Left lung (tissue), 10 donors: ENCODE measurements around the gene SH3PXD2B. TPM values are rescaled to one million over a fixed set of nuclear protein-coding genes. Genes with fewer than 3 reads are reported as not detected.

Source experiments
- ATAC-seq: fragments of 200-7000 bp; cut with Tn5 transposase; one replicate; pipeline ENCODE4 v1.9.1; 2020; ENCODE audit warnings: moderate library complexity
- DNase-seq, 4 donors: peaks; one replicate each; pipeline ENCODE4 v3.0.0-alpha.2; 2013 to 2020
- H3K27ac ChIP-seq, 2 donors: fragments of 200-600 bp; sonication (generic) in 1 of 2; one replicate each; pipeline versions ENCODE4 v1.5.0 to v1.8.0; 2020 to 2021
- H3K27me3 ChIP-seq, 2 donors: fragments of 200-600 bp; sonication (generic) in 1 of 2; one replicate each; pipeline versions ENCODE4 v1.5.0 to v1.8.0; 2020 to 2021
- H3K36me3 ChIP-seq, 2 donors: fragments of 200-600 bp; sonication (generic) in 1 of 2; one replicate each; pipeline versions ENCODE4 v1.5.0 to v1.8.0; 2020 to 2021
- H3K4me1 ChIP-seq, 2 donors: fragments of 200-600 bp; one replicate each; pipeline ENCODE4 v1.8.0; 2021
- H3K4me3 ChIP-seq, 2 donors: fragments of 200-600 bp; sonication (generic) in 1 of 2; one replicate each; pipeline versions ENCODE4 v1.5.0 to v1.8.0; 2020 to 2021; ENCODE audit warnings: mild to moderate bottlenecking in 1 of 2
- H3K9me3 ChIP-seq, 2 donors: fragments of 200-600 bp; sonication (generic) in 1 of 2; one replicate each; pipeline versions ENCODE4 v1.5.0 to v1.8.0; 2020 to 2021
- CTCF ChIP-seq, 2 donors: fragments of 200-600 bp; sonication (generic) in 1 of 2; IDR thresholded peaks; one replicate each; pipeline versions ENCODE4 v1.5.0 to v1.8.0; 2021; ENCODE audit warnings: antibody characterized with exemption in 2 of 2
- intact Hi-C, 2 donors: fragments of 100-400 bp; cut with DNase I; formaldehyde crosslinking; loops; one replicate each; pipeline versions ENCODE4 v1.11.2 to v1.14.2; 2022
- polyA plus RNA-seq, 6 donors: library from polyadenylated mRNA; unstranded; fragments of 120-200 nt; gene quantifications; one replicate each; pipeline ENCODE4 v1.2.1, GENCODE V29; 2013; ENCODE audit not compliant: insufficient read length in 6 of 6
- total RNA-seq, 2 donors: library from RNA; stranded (reverse); fragmentation: NEBNext Ultra II Directional; extraction: Animal tissue kit (Norgen Biotek cat#: 25700); gene quantifications; one replicate each; pipeline ENCODE4 v1.2.1, GENCODE V29; 2021
- donor health status: DM: no; HTN: yes; CAD: no.
- donor health status: DM: no; HTN: no; CAD: no.

SH3PXD2B gene
- total and polyA plus RNA-seq, 8 donors = 35.4 to 57.5 (median 43.8) TPM

- H3K27me3 ChIP-seq = no peaks in the 10 kb centered on the region
- no peak for ATAC-seq
- intact Hi-C loops = no loop called here
- H3K4me3 ChIP-seq = no peak overlapping the region
- DNase-seq = peak in 1 of 4 donors; percentile 24
- peaks cover 14 to 39% of the 10 kb centered on the region in 2 donors for H3K4me1 ChIP-seq
- no peak for TF ChIP-seq CTCF (IDR thresholded peaks at IDR 0.05)
- H3K9me3 ChIP-seq = no peaks in the 10 kb centered on the region
- peaks cover 0 to 17% of the 10 kb centered on the region in 2 donors for H3K36me3 ChIP-seq
- H3K27ac ChIP-seq = no peak overlapping the region
Measured at GRCh38 chr5:172438319-172438668, 16.0 kb downstream of the SH3PXD2B start.

DNA sequence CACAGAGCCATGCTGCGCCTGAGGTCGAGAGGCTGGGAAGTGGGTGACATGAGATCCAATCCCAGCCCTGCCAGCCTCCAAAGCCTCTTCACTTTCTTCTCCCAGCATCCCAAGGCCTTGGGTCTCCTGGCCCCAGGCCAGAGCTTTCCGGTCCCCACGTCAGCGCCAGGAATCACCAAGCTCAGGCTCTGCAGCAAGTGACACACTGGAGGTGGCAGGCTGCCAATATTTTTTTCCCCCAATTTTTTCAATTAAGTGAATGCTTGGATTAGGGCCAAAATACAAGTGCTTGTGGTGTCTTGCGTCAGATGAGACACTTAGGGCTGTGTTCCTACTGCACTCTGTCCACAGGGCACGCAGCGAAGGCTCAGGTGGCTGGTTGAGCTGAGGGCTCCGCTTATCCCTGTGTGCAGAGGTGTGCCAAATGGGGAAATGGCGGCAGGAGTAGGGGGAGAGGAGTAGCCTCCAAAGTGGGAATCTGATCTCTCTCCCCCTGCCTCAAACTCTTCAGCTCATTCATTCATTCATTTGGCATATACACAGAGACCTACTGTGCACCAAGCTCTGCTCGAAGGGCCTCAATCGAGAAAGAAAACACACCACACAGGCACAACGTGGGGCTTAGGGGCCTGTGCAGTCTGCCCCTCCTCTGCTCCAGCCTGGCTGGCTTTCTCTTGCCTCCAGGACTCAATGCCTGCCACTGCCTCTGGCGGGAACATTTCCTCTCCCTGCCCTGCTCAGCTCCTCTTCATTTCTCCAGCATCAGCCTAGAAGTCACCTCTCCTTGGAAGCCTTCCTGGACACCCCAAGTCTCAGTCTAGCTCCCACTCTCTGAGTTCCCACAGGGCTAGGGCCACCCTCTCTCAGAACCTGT, 16.6 kb downstream of the SH3PXD2B start:
- Histone ChIP-seq H3K4me3 (no peak overlapping the region), H3K9me3 (no peaks in the 10 kb centered on the region), H3K36me3 (peaks cover 0 to 17% of the 10 kb centered on the region in 2 donors), H3K27ac (no peak overlapping the region), H3K4me1 (peaks cover 13 to 33% of the 10 kb centered on the region in 2 donors), H3K27me3 (no peaks in the 10 kb centered on the region)
- intact Hi-C loops = no loop called here
- no peak for TF ChIP-seq CTCF (IDR thresholded peaks at IDR 0.05)
- DNase-seq (peak; percentile 70 to 91 (median 78)), ATAC-seq (peak; percentile 82)

- TF ChIP-seq CTCF (IDR thresholded peaks at IDR 0.05) = no peak
- Histone ChIP-seq H3K27me3 (no peaks in the 10 kb centered on the region), H3K4me3 (no peak overlapping the region), H3K27ac (no peak overlapping the region), H3K9me3 (no peaks in the 10 kb centered on the region), H3K36me3 (peaks cover 0 to 17% of the 10 kb centered on the region in 2 donors), H3K4me1 (peaks cover 13 to 34% of the 10 kb centered on the region in 2 donors)
- ATAC-seq (no peak), DNase-seq (no peak)
- intact Hi-C loops = no loop called here
Measured at GRCh38 chr5:172436879-172437369, 17.4 kb downstream of the SH3PXD2B start.

GRCh38 chr5:172436078-172436878, 18.0 kb downstream of the SH3PXD2B start:
- intact Hi-C loops = no loop called here
- TF ChIP-seq CTCF (IDR thresholded peaks at IDR 0.05) = no peak
- ATAC-seq = peak; percentile 13

More at GRCh38 chr5:172436078-172436878, 18.0 kb downstream of the SH3PXD2B start:
- peak in 1 of 4 donors; percentile 24 for DNase-seq
- no peaks in the 10 kb centered on the region for H3K27me3 ChIP-seq
- peaks cover 13 to 41% of the 10 kb centered on the region in 2 donors for H3K4me1 ChIP-seq
- peaks cover 0 to 17% of the 10 kb centered on the region in 2 donors for H3K36me3 ChIP-seq
- H3K9me3 ChIP-seq = no peaks in the 10 kb centered on the region
- H3K4me3 ChIP-seq = no peak overlapping the region
- no peak overlapping the region for H3K27ac ChIP-seq
